ENCODE results near the gene FBRS.

- TF ChIP-seq ARNTL (CRISPR knock-in tag; IDR thresholded peaks at IDR 0.05; ENCODE audit: borderline replicate concordance, low read depth): no peak
- no peak for TF ChIP-seq GLIS3 (CRISPR knock-in tag; IDR thresholded peaks at IDR 0.05)
- no peak for TF ChIP-seq CSRNP3 (CRISPR knock-in tag; IDR thresholded peaks at IDR 0.05)
- TF ChIP-seq PATZ1 (CRISPR knock-in tag; IDR thresholded peaks at IDR 0.05; ENCODE audit: borderline replicate concordance): no peak
- no peak for TF ChIP-seq ISL1 (CRISPR knock-in tag; IDR thresholded peaks at IDR 0.05)
- TF ChIP-seq ZNF8 (CRISPR knock-in tag; IDR thresholded peaks at IDR 0.05): no peak
- TF ChIP-seq OSR1 (CRISPR knock-in tag; IDR thresholded peaks at IDR 0.05): no peak
- no peak for TF ChIP-seq ZFP3 (CRISPR knock-in tag; IDR thresholded peaks at IDR 0.05)
- TF ChIP-seq ZC3H10 (CRISPR knock-in tag; IDR thresholded peaks at IDR 0.05): no peak
- TF ChIP-seq TSHZ2 (CRISPR knock-in tag; IDR thresholded peaks at IDR 0.05): no peak
- no peak for TF ChIP-seq POU6F1 (CRISPR knock-in tag; IDR thresholded peaks at IDR 0.05; ENCODE audit: borderline replicate concordance, low read depth)
- no peak for TF ChIP-seq RARB (CRISPR knock-in tag; IDR thresholded peaks at IDR 0.05)
- no peak for TF ChIP-seq ZFP30 (CRISPR knock-in tag; IDR thresholded peaks at IDR 0.05)
- no peak for TF ChIP-seq TCF4 (CRISPR knock-in tag; IDR thresholded peaks at IDR 0.05; ENCODE audit: borderline replicate concordance)
Observed at GRCh38 chr16:30615358-30616091, 42.7 kb upstream of the FBRS start.

All from SK-N-SH treated with all-trans-retinoic acid at 6 μM for 48 hours (cell line).